HFFc6 (cell line): Measurements from ENCODE around the gene DPYSL5. TPM values are rescaled to one million over a fixed set of nuclear protein-coding genes. Genes with fewer than 3 reads are reported as not detected.

ENCODE experiments used
- DNase-seq: peaks from one replicate; pipeline ENCODE4 v3.0.0-alpha.2; 2018
- H3K27ac Mint-ChIP-seq: 2 replicates; pipeline ENCODE4 v1.8.0; 2020; ENCODE audit warnings: mild to moderate bottlenecking, mixed read lengths
- H3K27me3 Mint-ChIP-seq: 2 replicates; pipeline ENCODE4 v1.8.0; 2021; ENCODE audit warnings: mild to moderate bottlenecking, moderate library complexity, mixed read lengths; ENCODE audit not compliant: insufficient read depth
- H3K36me3 Mint-ChIP-seq: 2 replicates; pipeline ENCODE4 v1.8.0; 2021; ENCODE audit warnings: low read depth, mixed read lengths
- H3K4me1 Mint-ChIP-seq: 2 replicates; pipeline ENCODE4 v1.8.0; 2020; ENCODE audit warnings: low read depth, mixed read lengths
- H3K4me3 Mint-ChIP-seq: 2 replicates; pipeline ENCODE4 v1.8.0; 2020; ENCODE audit warnings: mild to moderate bottlenecking, moderate library complexity, mixed read lengths
- H3K9me3 Mint-ChIP-seq: 2 replicates; pipeline ENCODE4 v1.8.0; 2020; ENCODE audit warnings: mild to moderate bottlenecking, mixed read lengths
- CTCF ChIP-seq: fragments of 200-600 bp; sonication (generic); IDR thresholded peaks from 2 replicates; pipeline ENCODE4 v1.5.0; 2021; ENCODE audit warnings: antibody characterized with exemption, mild to moderate bottlenecking
- total RNA-seq, 6 experiments: library from RNA; stranded (reverse); fragmentation: NEBNext Ultra II Directional; extraction: Animal tissue kit (Norgen Biotek cat#: 25700); gene quantifications; 2 replicates in 1 of 6; 3 replicates in 5 of 6; pipeline ENCODE4 v1.2.3, GENCODE V29; 2021

The DPYSL5 gene
- total RNA-seq, 6 experiments from 2014 or later = not detected

- DNase-seq = no peak
- H3K36me3 Mint-ChIP-seq = no peaks in the 10 kb centered on the region
- no peak overlapping the region for H3K4me3 Mint-ChIP-seq
- no peak overlapping the region for H3K27ac Mint-ChIP-seq
- H3K4me1 Mint-ChIP-seq = peaks cover 27% of the 10 kb centered on the region
- H3K9me3 Mint-ChIP-seq = no peaks in the 10 kb centered on the region
- no peak for TF ChIP-seq CTCF
- peaks cover 2% of the 10 kb centered on the region for H3K27me3 Mint-ChIP-seq
Measured at GRCh38 chr2:26991717-26992116, 143.8 kb downstream of the DPYSL5 start.

- Mint-ChIP-seq H3K27ac (no peak overlapping the region), H3K9me3 (no peaks in the 10 kb centered on the region), H3K4me1 (peaks cover 11% of the 10 kb centered on the region), H3K36me3 (no peaks in the 10 kb centered on the region), H3K4me3 (no peak overlapping the region), H3K27me3 (peaks cover 7% of the 10 kb centered on the region)
- no peak for TF ChIP-seq CTCF
- DNase-seq = no peak
Measured at GRCh38 chr2:26993768-26994167, 145.8 kb downstream of the DPYSL5 start.

GRCh38 chr2:26994983-26995382 lies 147.1 kb downstream of the DPYSL5 start:
- Mint-ChIP-seq H3K4me3 (no peak overlapping the region), H3K27me3 (peaks cover 6% of the 10 kb centered on the region)

GRCh38 chr2:26997394-26997793 lies 149.5 kb downstream of the DPYSL5 start:
- DNase-seq = no peak
- Mint-ChIP-seq H3K9me3 (no peaks in the 10 kb centered on the region), H3K4me1 (no peaks in the 10 kb centered on the region), H3K36me3 (no peaks in the 10 kb centered on the region), H3K27ac (no peak overlapping the region), H3K4me3 (no peak overlapping the region), H3K27me3 (peaks cover 6% of the 10 kb centered on the region)
- no peak for TF ChIP-seq CTCF

More at GRCh38 chr2:26994983-26995382, 147.1 kb downstream of the DPYSL5 start:
- no peak for TF ChIP-seq CTCF
- DNase-seq = no peak
- H3K27ac Mint-ChIP-seq = no peak overlapping the region
- no peaks in the 10 kb centered on the region for H3K9me3 Mint-ChIP-seq
- no peaks in the 10 kb centered on the region for H3K36me3 Mint-ChIP-seq
- H3K4me1 Mint-ChIP-seq = no peaks in the 10 kb centered on the region

- peaks cover 6% of the 10 kb centered on the region for H3K27me3 Mint-ChIP-seq
- peaks cover under 1% of the 10 kb centered on the region for H3K4me1 Mint-ChIP-seq
- no peak overlapping the region for H3K27ac Mint-ChIP-seq
- no peak for TF ChIP-seq CTCF
- no peak for DNase-seq
- H3K36me3 Mint-ChIP-seq = no peaks in the 10 kb centered on the region
- no peaks in the 10 kb centered on the region for H3K9me3 Mint-ChIP-seq
- no peak overlapping the region for H3K4me3 Mint-ChIP-seq
Measured at GRCh38 chr2:26998323-26998722, 150.4 kb downstream of the DPYSL5 start.

Other genes starting within 250 kb of the DPYSL5 start
- not detected for gene CIB4, start 206.8 kb upstream of the DPYSL5 start, total RNA-seq
- not detected for gene KCNK3, start 155.4 kb upstream of the DPYSL5 start, total RNA-seq
- gene SLC35F6, start 83.8 kb upstream of the DPYSL5 start, total RNA-seq = 10 to 100 TPM; 34.1 to 44.5 (median 38.7) TPM
- gene CENPA, start 62.1 kb upstream of the DPYSL5 start, total RNA-seq = 10 to 100 TPM in 5 of 6 experiments, 1 to 10 TPM in 1; 8.7 to 20.4 (median 17.5) TPM
- gene MAPRE3, start 122.5 kb downstream of the DPYSL5 start, total RNA-seq = 10 to 100 TPM; 17.0 to 20.4 (median 17.7) TPM
- gene TMEM214, start 184.8 kb downstream of the DPYSL5 start, total RNA-seq = 100 to 1,000 TPM; 119 to 162 (median 144) TPM
- gene AGBL5, start 203.5 kb downstream of the DPYSL5 start, total RNA-seq = 10 to 100 TPM; 23.5 to 31.4 (median 28.6) TPM
- 100 to 1,000 TPM; 500 to 565 (median 548) TPM for gene OST4, start 223.5 kb downstream of the DPYSL5 start, total RNA-seq
- 100 to 1,000 TPM; 144 to 208 (median 183) TPM for gene EMILIN1, start 230.5 kb downstream of the DPYSL5 start, total RNA-seq
- gene KHK, start 238.6 kb downstream of the DPYSL5 start, total RNA-seq = 1 to 10 TPM; 1.0 to 1.7 (median 1.6) TPM